NCI-H1436 treated with DMSO at 0.1 percent for 48 hours (cell line): ENCODE data around the gene HOXA10.

Source experiments
- DNase-seq: peaks from one replicate; lab custom pipeline; 2025; lab: John Stamatoyannopoulos, UW

HOXA10 gene

GRCh38 chr7:27166531-27167505, 7.3 kb downstream of the HOXA10 start:
- DNase-seq: no peak

DNA sequence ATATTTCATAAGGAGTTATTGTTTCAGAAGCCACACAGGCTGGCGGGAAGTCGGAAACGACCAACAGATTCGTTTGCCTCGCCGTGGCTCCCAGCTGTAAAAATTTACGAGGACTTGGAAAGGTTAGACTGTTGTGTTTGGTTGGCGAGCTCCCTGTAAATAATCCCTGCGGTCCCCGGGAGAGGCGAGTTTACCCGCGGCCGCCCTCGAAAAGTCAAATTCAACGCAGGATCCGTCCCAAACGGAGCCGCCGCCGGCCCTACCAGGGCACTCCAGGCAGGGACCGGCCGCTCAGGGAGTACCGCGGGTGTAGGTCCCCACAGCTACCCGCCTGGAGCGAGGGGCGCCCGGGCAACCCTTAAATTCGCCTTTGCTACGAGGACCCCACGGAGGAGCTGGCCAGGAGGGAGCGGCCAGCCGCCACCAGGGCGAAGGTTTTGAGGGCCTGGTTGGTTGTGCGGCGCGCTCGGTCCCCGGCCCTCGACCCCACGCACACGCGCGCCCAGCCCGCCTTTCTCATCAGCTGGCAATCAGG, 8.1 kb downstream of the HOXA10 start:
- DNase-seq: no peak

DNA sequence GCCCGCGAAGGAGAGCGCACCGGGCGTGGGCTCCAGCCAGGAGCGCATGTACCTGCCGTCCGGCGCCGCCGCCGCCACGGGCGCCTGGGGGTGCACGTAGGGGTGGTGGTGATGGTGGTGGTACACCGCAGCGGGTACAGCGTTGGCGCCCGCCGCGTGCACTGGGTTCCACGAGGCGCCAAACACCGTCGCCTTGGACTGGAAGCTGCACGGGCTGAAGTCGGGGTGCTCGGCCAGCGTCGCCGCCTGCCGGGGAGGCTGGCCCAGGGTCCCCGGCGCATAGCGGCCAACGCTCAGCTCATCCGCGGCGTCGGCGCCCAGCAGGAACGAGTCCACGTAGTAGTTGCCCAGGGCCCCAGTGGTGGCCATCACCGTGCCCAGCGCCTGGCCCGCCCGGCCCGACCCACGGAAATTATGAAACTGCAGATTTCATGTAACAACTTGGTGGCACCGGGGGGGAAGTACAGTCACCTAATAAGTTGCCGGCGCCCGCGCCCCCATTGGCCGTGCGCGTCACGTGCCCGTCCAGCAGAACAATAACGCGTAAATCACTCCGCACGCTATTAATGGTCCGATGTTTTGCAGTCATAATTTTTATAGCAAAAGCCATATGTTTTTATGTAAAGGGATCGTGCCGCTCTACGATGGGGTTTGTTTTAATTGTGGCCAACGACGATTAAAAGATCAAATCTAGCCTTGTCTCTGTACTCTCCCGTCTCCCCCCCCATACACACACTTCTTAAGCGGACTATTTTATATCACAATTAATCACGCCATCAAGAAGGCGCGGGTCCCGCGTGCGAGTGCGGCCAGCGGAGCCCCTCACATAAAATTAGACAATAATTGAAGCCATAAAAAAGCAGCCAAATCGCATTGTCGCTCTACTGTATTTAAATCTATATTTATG, 8.8 kb downstream of the HOXA10 start, which contains the start of gene HOXA9:
TSS of gene HOXA9 (minus strand) at position 449 of the 907 bp plus-strand sequence. CDS start at position 369, 80 bp downstream.
- DNase-seq: no peak

DNA sequence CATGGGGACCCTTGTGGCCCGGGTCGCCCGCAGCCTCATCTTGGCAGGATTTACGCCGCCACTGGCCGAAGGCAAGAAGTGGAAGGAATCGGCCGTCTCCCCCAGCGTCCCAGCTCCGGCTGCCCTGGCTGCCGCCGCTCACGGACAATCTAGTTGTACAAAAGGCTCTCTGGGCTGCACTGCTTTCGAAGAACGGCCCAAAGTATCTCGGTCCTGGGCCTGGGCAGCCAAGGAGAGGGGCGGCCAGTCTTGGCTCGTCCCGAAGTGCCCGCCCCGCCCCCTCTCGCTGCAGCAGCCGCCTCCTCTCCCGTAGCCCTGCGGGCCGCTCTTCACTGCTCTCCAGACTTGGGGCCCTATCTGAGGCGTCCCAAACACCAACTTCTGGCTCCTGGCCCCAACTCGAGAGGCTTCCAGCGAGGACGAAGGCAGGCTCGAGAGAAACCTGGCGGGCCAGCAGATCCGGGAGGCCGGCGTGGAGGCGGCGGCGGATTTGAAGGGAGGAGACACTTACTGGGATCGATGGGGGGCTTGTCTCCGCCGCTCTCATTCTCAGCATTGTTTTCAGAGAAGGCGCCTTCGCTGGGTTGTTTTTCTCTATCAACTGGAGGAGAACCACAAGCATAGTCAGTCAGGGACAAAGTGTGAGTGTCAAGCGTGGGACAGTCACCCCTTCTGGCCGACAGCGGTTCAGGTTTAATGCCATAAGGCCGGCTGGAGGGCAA, 9.6 kb downstream of the HOXA10 start:
- no peak for DNase-seq

DNA sequence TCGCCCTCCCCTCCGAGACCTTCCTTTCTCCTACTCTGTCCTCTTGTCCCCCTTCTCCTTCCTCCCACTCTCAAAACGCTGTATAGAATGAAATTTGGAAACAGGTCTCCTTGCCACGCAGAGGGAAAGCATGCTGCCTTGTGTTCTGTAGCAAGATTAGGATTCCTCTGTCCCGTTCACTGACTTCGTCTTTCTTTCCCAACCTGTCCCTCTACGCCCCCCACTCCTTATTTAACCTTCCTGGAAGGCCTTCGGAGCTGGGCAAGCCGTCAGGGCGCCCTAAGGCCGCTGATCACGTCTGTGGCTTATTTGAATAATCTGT, 10.1 kb downstream of the HOXA10 start:
- no peak for DNase-seq

- DNase-seq: no peak
Observed at GRCh38 chr7:27163288-27164044, 10.7 kb downstream of the HOXA10 start.

GRCh38 chr7:27162561-27163287, 11.4 kb downstream of the HOXA10 start:
- no peak for DNase-seq

DNA sequence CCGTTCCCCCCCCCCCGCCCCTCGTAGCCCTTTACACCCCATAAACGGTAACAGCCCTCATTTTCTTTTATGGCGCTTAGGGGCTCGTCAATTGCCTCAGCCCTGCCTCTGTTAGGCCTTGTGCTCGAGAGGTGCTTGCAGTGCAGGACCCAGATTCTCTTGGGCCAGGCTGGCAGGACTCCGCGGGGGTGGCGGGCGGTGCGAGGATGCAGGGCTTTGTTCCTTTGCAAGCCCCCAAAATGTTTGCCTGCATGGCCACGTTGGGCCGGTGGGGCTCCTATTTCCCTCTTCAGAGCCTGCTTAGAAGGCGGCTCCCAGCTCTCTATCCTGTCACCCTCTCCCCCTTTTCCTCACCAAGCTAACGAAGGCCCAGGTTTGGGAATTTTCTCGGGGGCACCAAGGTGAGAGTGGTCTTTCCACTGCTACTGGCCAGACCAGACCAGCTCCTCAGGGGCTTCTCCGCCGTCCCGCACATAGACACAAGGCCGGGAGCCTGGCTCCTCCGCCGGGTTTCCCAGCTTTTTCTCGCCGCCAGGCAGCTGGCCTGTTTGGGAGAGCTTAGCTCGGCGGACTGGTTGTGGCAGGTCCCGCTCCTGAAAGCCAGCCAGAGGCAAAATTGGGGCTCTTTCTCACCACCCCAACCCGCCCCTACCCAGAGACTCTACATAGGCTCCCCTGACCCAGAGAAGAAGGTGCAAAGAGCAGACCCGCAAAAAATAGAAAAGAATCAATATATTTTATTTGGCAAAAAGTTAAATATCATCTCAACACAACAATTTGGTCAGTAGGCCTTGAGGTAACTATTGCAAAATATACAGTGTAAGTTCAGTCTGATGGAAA, 12.2 kb downstream of the HOXA10 start:
- DNase-seq: no peak

DNA sequence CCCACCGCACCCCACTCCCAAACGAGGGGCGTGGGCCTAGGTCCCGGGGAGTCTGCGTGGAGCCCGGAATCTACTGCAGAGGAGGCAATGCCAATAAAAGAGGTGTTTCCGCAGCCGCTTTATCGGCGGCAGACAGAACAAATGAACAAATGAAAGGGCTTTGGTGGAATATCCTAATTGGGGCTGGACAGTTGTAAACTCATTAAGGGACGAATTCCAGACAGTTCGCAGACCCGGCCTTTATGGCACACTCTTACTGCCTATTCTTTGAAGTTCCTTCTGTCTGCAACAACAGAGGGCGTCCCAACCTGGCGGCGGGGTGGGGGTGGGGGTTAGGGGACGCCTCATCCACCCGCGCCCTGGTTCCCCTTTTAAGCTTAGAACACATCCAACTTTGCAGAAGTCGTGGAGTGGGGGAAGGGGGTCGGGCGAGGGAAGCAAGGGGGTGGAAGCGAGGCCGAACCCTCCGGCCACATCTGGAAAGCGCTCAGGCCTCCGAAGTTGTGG, 12.9 kb downstream of the HOXA10 start:
- no peak for DNase-seq

- DNase-seq: no peak
Observed at GRCh38 chr7:27160546-27161213, 13.4 kb downstream of the HOXA10 start.

DNA sequence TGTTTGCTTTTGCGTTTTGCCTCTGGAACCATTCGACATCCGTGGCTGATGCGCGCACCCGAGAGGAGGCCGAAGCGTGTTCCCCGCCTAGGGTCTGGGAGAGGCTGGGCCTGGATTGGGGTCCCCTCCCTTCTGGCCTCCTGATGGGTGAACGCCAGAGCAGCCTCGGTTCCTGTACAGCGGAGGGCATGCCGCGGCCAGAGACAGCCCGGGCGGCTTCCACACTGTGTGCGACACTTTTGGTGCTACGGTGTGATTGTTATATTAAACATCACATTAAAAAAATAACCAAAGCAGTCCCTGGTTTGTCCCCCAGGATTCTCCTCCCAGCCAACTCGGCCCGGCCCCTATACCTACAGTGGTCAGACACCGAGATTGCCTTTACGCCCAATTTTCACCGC, 14.0 kb downstream of the HOXA10 start:
- DNase-seq: no peak

DNA sequence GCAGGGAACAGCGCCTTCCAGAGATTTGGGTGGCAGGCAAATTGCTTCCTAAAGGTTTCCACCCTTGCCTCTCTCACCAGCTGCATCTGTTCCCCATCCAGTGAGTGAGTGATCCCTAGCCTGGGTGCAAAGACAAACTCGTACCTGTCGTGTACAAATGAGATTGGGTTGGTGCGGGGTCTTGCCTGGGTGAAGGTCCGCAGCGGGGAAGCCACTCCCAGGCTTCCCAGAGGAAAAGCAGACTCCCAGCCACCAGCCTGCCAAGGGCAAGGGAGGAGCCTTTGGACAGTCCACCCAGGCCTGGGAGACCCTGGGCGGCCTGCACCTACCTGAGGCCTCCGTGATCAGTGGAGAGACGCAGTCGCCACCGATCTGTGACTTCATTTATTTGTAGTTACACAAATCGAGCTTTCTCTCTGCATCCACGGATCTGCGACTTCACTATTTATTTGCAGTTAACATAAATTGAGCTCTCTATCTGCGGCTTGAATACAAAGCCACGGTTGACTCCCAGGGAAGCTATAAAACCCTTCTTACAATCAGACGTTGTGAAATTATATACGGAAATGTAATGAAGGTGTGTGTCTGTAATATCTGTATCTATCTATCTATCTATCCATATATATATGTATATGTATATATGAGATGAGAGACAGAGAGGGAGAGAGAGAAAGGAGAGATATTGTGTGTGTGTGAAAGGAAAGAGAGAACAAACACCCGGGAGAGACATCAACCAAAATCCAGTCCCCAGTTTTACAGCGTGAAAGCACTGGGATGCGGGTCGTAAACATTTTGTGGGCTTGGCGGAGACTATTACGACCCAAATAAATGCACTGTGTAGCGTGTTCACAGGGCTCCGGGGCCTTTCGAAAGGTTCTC, 14.6 kb downstream of the HOXA10 start:
- no peak for DNase-seq

DNA sequence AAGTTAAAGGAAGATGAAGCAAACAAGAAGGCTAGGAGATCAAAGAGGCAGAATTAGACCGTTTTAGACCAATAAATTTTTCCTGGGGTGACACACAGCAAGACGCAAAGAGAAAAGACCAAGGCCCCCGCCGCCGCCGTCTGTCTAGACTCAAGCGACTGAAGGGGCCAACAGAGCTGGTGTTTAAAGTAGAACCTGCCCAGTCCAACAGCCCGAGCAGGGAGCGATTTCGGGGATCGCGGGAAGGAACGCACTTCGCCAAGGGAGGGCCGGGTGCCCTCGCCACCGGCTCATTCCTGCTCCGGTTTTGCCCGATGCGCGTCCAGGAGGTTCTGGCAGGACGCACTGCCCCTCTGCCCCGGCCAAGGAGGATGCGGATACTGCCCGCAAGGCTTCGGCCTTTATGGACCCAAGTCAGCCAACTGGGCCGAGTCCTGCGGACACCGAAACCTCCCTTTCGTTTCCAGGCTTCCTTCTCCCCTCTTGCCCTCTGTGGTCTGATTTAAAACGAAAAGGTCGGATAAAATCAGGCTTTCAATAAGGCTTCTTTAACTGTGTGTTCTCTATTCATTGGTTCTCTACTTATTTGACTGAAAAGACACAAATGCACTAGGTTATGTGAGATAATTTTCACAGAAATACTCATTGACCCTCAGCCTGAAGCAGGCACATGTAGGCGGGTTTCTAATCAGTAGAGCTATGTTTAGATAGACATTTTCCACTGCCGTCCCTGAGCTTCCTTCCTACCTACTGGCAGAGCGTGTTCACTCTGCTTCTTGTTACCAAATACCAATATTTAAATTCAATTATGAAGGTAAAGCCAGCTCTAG, 15.5 kb downstream of the HOXA10 start:
- no peak for DNase-seq

DNA sequence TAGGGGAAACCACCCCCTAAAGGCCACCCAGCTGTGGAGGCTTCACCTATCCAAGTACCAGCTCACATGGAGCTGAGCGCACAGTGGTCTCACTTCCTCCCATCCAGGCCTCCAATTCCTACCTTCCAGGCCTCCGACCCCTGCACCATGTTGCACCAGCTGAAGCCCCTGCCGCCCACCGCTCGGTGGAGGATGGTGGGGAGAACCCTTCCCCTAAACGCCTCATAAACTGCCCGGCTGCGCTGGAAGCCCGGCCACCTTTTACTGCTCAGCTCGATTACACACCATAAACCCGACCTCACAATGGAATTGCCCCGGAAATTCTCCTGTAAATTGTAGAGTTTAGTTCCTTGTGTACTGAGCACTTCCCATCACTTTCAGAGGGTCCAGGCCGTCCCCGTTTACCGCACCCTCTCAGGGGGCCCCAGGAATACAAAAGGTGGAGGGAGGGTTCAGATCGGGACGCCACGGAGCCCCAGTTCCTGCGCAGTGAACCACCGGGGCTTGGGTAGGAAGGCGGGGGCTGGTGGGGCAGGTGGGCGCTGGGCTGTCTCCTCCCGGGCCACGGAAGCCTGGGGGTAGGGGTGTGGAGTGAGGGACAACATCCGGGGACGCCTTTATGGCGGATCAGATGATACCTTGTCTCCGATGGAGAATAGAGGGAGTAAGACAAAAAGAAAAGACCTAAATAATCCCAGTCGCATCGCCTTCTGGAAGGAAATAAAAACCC, 16.3 kb downstream of the HOXA10 start:
- DNase-seq: no peak

GRCh38 chr7:27156916-27157701, 17.0 kb downstream of the HOXA10 start:
- no peak for DNase-seq
